Liver (tissue), 9 donors: ENCODE measurements around the gene GTPBP6. TPM values are rescaled to one million over a fixed set of nuclear protein-coding genes. Genes with fewer than 3 reads are reported as not detected.

Experiments
- DNase-seq: peaks from one replicate; pipeline ENCODE4 v3.0.0-alpha.2; 2017; ENCODE audit warnings: low spot score
- H3K27ac ChIP-seq, 2 donors: one replicate each; pipeline ENCODE4 v1.7.0; 2013; ENCODE audit warnings: inconsistent platforms in 2 of 2, low read length in 2 of 2, control low read depth in 1 of 2, low read depth in 1 of 2, mild to moderate bottlenecking in 1 of 2
- H3K27me3 ChIP-seq, 4 donors: one replicate each; pipeline versions ENCODE4 v1.6.1 to v1.7.0; 2013; ENCODE audit warnings: low read length in 3 of 4, inconsistent platforms in 1 of 4, mild to moderate bottlenecking in 1 of 4, moderate library complexity in 1 of 4; ENCODE audit not compliant: control insufficient read depth in 4 of 4, insufficient read depth in 4 of 4
- H3K36me3 ChIP-seq, 4 donors: one replicate each; pipeline versions ENCODE4 v1.6.1 to v1.7.0; 2013; ENCODE audit warnings: low read length in 3 of 4, mild to moderate bottlenecking in 3 of 4, low read depth in 1 of 4, moderate library complexity in 1 of 4; ENCODE audit not compliant: control insufficient read depth in 4 of 4, insufficient read depth in 3 of 4
- H3K4me1 ChIP-seq, 4 donors: one replicate each; pipeline versions ENCODE4 v1.6.1 to v1.7.0; 2013; ENCODE audit warnings: low read length in 3 of 4, mild to moderate bottlenecking in 3 of 4, moderate library complexity in 1 of 4; ENCODE audit not compliant: control insufficient read depth in 4 of 4, insufficient read depth in 4 of 4
- H3K4me3 ChIP-seq, 3 donors: one replicate each; pipeline versions ENCODE4 v1.6.1 to v1.7.0; 2013; ENCODE audit warnings: low read length in 3 of 3, control low read depth in 1 of 3, low read depth in 1 of 3, mild to moderate bottlenecking in 1 of 3
- H3K9ac ChIP-seq, 2 donors: one replicate each; pipeline ENCODE4 v1.7.0; 2013; ENCODE audit warnings: low read length in 2 of 2, mild to moderate bottlenecking in 2 of 2, moderate library complexity in 2 of 2, control low read depth in 1 of 2, low read depth in 1 of 2
- H3K9me3 ChIP-seq, 4 donors: one replicate each; pipeline versions ENCODE4 v1.6.1 to v1.7.0; 2013; ENCODE audit warnings: low read length in 3 of 4; ENCODE audit not compliant: control insufficient read depth in 4 of 4
- EGR1 ChIP-seq, 2 donors: IDR thresholded peaks; 2 replicates each; pipeline ENCODE4 v1.6.1; 2016 to 2018; ENCODE audit warnings: antibody characterized with exemption in 2 of 2, low read depth in 2 of 2
- FOXA1 ChIP-seq: IDR thresholded peaks from 2 replicates; pipeline ENCODE4 v1.6.1; 2016; ENCODE audit warnings: antibody characterized with exemption
- FOXA2 ChIP-seq: IDR thresholded peaks from 2 replicates; pipeline ENCODE4 v1.6.1; 2016; ENCODE audit warnings: antibody characterized with exemption
- GABPA ChIP-seq, 2 donors: IDR thresholded peaks in 1 of 2; conservative IDR thresholded peaks in 1 of 2; 2 replicates each; pipeline ENCODE4 v1.6.1; 2016; ENCODE audit warnings: antibody characterized with exemption in 2 of 2, mild to moderate bottlenecking in 1 of 2, moderate library complexity in 1 of 2
- HNF4A ChIP-seq, 2 donors: conservative IDR thresholded peaks; 2 replicates each; pipeline ENCODE4 v1.6.1; 2016; ENCODE audit warnings: antibody characterized with exemption in 2 of 2, mild to moderate bottlenecking in 2 of 2
- HNF4G ChIP-seq: IDR thresholded peaks from 2 replicates; pipeline ENCODE4 v1.6.1; 2016; ENCODE audit warnings: antibody characterized with exemption
- JUND ChIP-seq, 2 donors: IDR thresholded peaks; 2 replicates each; pipeline ENCODE4 v1.6.1; 2016; ENCODE audit warnings: antibody characterized with exemption in 2 of 2
- NR2F2 ChIP-seq: IDR thresholded peaks from 2 replicates; pipeline ENCODE4 v1.6.1; 2016; ENCODE audit warnings: antibody characterized with exemption
- RAD21 ChIP-seq, 2 donors: IDR thresholded peaks; 2 replicates each; pipeline ENCODE4 v1.6.1; 2016; ENCODE audit warnings: antibody characterized with exemption in 2 of 2, mild to moderate bottlenecking in 2 of 2
- RXRA ChIP-seq, 2 donors: IDR thresholded peaks; 2 replicates each; pipeline ENCODE4 v1.6.1; 2017 to 2018; ENCODE audit warnings: antibody characterized with exemption in 2 of 2, mild to moderate bottlenecking in 1 of 2
- SP1 ChIP-seq: IDR thresholded peaks from 2 replicates; pipeline ENCODE4 v1.6.1; 2018; ENCODE audit warnings: antibody characterized with exemption, mild to moderate bottlenecking
- TAF1 ChIP-seq: conservative IDR thresholded peaks from 2 replicates; pipeline ENCODE4 v1.6.1; 2016; ENCODE audit warnings: antibody characterized with exemption, mild to moderate bottlenecking
- YY1 ChIP-seq: IDR thresholded peaks from 2 replicates; pipeline ENCODE4 v1.6.1; 2016; ENCODE audit warnings: antibody characterized with exemption, mild to moderate bottlenecking
- WGBS: extraction: QIAGEN DNeasy Blood & Tissue Kit; methylation state at CpG from one replicate; pipeline ENCODE4 v1.1.7; 2013; 5-methylcytosine and 5-hydroxymethylcytosine counted together
- polyA plus RNA-seq, 2 donors: library from polyadenylated mRNA; stranded (reverse) in 1 of 2; unstranded in 1 of 2; fragments of 200-250 nt in 1 of 2; fragments of >200 nt in 1 of 2; fragmentation: Nextera tagmentation in 1 of 2; extraction: Ambion mirVana in 1 of 2; gene quantifications; one replicate each; pipeline versions ENCODE4 v1.2.1 to v1.2.3, GENCODE V29; 2013 to 2015
- total RNA-seq, 2 donors: library from RNA; depleted of rRNA; stranded (reverse); fragments of >200 nt; gene quantifications; one replicate each; pipeline ENCODE4 v1.2.3, GENCODE V29; 2014
- TF ChIP-seq, protein P1 (sequence below): IDR thresholded peaks from 2 replicates; pipeline ENCODE4 v1.6.1; 2016; ENCODE audit warnings: antibody characterized with exemption
- TF ChIP-seq, protein P2 (sequence below): IDR thresholded peaks from 2 replicates; pipeline ENCODE4 v1.6.1; 2016; ENCODE audit warnings: antibody characterized with exemption, mild to moderate bottlenecking
- TF ChIP-seq, protein P3 (sequence below): IDR thresholded peaks from 2 replicates; pipeline ENCODE4 v1.6.1; 2016; ENCODE audit warnings: antibody characterized with exemption
- TF ChIP-seq, protein P4 (sequence below): fragments of 150-350 bp; IDR thresholded peaks from 2 replicates; pipeline ENCODE4 v1.5.1; 2017; ENCODE audit warnings: improper control_type of control experiment, low read depth, low read length; ENCODE audit not compliant: missing input control
- TF ChIP-seq, protein P5 (sequence below): IDR thresholded peaks from 2 replicates; pipeline ENCODE4 v1.6.1; 2016; ENCODE audit warnings: antibody characterized with exemption
- donor health status: healthy.
- donor health status: healthy.
- donor health status: healthy.
- donor health status: healthy.
- donor health status: healthy.

The GTPBP6 gene
- total and polyA plus RNA-seq, 4 donors, result 11.3 to 29.2 (median 16.6) TPM

DNA sequence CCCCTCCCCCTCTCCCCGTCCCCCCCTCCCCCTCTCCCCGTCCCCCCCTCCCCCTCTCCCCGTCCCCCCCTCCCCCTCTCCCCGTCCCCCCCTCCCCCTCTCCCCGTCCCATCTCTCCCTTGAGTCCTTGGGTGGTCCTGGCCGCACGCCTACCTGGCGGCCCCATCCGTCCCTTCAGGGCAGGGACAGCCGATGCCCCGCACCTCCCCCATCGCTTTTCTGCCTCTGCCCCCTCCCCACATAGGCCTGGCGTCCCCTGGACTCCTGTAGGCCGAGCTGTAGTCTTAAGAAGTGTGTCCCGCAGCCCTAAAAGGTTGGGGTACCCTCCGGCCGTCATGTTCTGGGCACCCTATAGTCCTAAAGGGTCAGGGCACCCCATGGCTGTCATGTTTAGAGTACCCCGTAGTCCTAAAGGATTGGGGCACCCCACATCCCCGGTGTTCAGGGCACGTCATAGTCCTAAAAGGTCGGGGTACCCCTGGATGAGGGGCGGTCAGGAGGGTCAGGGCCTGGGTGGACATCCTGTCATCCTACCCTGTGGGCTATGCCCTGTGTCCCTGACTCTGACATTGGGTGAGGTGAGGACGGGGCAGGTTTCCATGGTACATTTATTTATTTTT, 10.8 kb upstream of the GTPBP6 start:
- Histone ChIP-seq H3K9ac (no peak overlapping the region), H3K4me3 (no peak overlapping the region), H3K4me1 (peaks cover 0 to 7% (median 3%) of the 10 kb centered on the region in 4 donors), H3K36me3 (peaks cover 0 to 3% (median 0%) of the 10 kb centered on the region in 4 donors), H3K27me3 (peaks cover 0 to 2% (median 0%) of the 10 kb centered on the region in 4 donors), H3K27ac (no peak overlapping the region), H3K9me3 (no peaks in the 10 kb centered on the region)
- no peak for DNase-seq
- 89% methylated on average over 18 of the region's 23 CpGs for WGBS
- TF ChIP-seq HNF4G (no peak), EGR1 (IDR thresholded peaks at IDR 0.05; ENCODE audit: low read depth in 2 of 2) (no peak), FOXA1 (no peak), TAF1 (no peak), HNF4A (conservative IDR thresholded peaks at IDR 0.05) (no peak), GABPA (IDR thresholded peaks at IDR 0.05 in 1 of 2, conservative IDR thresholded peaks at IDR 0.05 in 1 of 2) (no peak), RXRA (IDR thresholded peaks at IDR 0.05) (no peak)
- TF ChIP-seq, protein P1, sequence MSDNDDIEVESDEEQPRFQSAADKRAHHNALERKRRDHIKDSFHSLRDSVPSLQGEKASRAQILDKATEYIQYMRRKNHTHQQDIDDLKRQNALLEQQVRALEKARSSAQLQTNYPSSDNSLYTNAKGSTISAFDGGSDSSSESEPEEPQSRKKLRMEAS, result no peak
- TF ChIP-seq, protein P2, sequence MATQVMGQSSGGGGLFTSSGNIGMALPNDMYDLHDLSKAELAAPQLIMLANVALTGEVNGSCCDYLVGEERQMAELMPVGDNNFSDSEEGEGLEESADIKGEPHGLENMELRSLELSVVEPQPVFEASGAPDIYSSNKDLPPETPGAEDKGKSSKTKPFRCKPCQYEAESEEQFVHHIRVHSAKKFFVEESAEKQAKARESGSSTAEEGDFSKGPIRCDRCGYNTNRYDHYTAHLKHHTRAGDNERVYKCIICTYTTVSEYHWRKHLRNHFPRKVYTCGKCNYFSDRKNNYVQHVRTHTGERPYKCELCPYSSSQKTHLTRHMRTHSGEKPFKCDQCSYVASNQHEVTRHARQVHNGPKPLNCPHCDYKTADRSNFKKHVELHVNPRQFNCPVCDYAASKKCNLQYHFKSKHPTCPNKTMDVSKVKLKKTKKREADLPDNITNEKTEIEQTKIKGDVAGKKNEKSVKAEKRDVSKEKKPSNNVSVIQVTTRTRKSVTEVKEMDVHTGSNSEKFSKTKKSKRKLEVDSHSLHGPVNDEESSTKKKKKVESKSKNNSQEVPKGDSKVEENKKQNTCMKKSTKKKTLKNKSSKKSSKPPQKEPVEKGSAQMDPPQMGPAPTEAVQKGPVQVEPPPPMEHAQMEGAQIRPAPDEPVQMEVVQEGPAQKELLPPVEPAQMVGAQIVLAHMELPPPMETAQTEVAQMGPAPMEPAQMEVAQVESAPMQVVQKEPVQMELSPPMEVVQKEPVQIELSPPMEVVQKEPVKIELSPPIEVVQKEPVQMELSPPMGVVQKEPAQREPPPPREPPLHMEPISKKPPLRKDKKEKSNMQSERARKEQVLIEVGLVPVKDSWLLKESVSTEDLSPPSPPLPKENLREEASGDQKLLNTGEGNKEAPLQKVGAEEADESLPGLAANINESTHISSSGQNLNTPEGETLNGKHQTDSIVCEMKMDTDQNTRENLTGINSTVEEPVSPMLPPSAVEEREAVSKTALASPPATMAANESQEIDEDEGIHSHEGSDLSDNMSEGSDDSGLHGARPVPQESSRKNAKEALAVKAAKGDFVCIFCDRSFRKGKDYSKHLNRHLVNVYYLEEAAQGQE, result no peak

DNA sequence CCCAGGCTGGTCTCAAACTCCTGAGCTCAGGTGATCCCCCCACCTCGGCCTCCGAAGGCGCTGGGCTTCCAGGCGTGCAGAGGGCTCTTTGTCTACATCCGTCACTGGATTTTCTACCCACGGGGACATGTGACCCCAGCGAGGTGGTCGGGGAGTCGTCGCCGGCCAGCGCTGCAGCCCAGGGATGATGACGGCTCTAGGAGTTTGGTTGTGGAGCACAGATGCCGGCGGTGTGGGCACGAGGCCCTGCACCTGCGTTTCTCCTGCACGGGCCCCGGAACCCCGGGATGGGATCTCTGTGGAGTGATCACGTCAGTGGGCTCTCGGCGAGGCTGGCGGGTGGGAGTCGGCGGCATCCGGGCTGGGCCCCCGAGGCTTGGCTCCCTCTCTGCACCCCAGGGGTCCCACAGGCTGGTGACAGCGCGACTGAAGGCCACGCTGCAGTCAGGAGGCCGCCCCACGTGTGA, 9.1 kb upstream of the GTPBP6 start:
- WGBS, result 90% methylated on average over 33 of the region's 33 CpGs
- no peaks in the 10 kb centered on the region for H3K9me3 ChIP-seq
- H3K36me3 ChIP-seq, result no peaks in the 10 kb centered on the region
- TF ChIP-seq SP1, result no peak
- no peak for TF ChIP-seq RAD21 (IDR thresholded peaks at IDR 0.05)
- no peak for TF ChIP-seq FOXA1
- no peak for TF ChIP-seq NR2F2
- no peak for TF ChIP-seq HNF4G
- TF ChIP-seq TAF1, result no peak
- TF ChIP-seq, protein P2, result no peak
- TF ChIP-seq GABPA (IDR thresholded peaks at IDR 0.05 in 1 of 2, conservative IDR thresholded peaks at IDR 0.05 in 1 of 2), result no peak
- no peak for TF ChIP-seq RXRA (IDR thresholded peaks at IDR 0.05)
- TF ChIP-seq, protein P1, result no peak
- TF ChIP-seq EGR1 (IDR thresholded peaks at IDR 0.05; ENCODE audit: low read depth in 2 of 2), result no peak
- TF ChIP-seq, protein P3, sequence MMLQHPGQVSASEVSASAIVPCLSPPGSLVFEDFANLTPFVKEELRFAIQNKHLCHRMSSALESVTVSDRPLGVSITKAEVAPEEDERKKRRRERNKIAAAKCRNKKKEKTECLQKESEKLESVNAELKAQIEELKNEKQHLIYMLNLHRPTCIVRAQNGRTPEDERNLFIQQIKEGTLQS, result no peak
- TF ChIP-seq FOXA2, result no peak
- TF ChIP-seq JUND (IDR thresholded peaks at IDR 0.05), result no peak
- TF ChIP-seq HNF4A (conservative IDR thresholded peaks at IDR 0.05), result no peak
- TF ChIP-seq, protein P4, sequence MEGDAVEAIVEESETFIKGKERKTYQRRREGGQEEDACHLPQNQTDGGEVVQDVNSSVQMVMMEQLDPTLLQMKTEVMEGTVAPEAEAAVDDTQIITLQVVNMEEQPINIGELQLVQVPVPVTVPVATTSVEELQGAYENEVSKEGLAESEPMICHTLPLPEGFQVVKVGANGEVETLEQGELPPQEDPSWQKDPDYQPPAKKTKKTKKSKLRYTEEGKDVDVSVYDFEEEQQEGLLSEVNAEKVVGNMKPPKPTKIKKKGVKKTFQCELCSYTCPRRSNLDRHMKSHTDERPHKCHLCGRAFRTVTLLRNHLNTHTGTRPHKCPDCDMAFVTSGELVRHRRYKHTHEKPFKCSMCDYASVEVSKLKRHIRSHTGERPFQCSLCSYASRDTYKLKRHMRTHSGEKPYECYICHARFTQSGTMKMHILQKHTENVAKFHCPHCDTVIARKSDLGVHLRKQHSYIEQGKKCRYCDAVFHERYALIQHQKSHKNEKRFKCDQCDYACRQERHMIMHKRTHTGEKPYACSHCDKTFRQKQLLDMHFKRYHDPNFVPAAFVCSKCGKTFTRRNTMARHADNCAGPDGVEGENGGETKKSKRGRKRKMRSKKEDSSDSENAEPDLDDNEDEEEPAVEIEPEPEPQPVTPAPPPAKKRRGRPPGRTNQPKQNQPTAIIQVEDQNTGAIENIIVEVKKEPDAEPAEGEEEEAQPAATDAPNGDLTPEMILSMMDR, result no peak
- no peak for TF ChIP-seq YY1
- TF ChIP-seq, protein P5, sequence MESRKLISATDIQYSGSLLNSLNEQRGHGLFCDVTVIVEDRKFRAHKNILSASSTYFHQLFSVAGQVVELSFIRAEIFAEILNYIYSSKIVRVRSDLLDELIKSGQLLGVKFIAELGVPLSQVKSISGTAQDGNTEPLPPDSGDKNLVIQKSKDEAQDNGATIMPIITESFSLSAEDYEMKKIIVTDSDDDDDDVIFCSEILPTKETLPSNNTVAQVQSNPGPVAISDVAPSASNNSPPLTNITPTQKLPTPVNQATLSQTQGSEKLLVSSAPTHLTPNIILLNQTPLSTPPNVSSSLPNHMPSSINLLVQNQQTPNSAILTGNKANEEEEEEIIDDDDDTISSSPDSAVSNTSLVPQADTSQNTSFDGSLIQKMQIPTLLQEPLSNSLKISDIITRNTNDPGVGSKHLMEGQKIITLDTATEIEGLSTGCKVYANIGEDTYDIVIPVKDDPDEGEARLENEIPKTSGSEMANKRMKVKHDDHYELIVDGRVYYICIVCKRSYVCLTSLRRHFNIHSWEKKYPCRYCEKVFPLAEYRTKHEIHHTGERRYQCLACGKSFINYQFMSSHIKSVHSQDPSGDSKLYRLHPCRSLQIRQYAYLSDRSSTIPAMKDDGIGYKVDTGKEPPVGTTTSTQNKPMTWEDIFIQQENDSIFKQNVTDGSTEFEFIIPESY, result no peak
- no peak overlapping the region for H3K27ac ChIP-seq
- H3K4me1 ChIP-seq, result peaks cover 0 to 14% (median 5%) of the 10 kb centered on the region in 4 donors
- no peak overlapping the region for H3K9ac ChIP-seq
- peaks cover 0 to 2% (median 0%) of the 10 kb centered on the region in 4 donors for H3K27me3 ChIP-seq
- no peak for DNase-seq
- H3K4me3 ChIP-seq, result no peak overlapping the region
